ENCODE measurements around the gene SLC40A1.
A peak's percentile ranks its signal among the peaks of the same experiment; 100 is the strongest.

The SLC40A1 gene

DNA sequence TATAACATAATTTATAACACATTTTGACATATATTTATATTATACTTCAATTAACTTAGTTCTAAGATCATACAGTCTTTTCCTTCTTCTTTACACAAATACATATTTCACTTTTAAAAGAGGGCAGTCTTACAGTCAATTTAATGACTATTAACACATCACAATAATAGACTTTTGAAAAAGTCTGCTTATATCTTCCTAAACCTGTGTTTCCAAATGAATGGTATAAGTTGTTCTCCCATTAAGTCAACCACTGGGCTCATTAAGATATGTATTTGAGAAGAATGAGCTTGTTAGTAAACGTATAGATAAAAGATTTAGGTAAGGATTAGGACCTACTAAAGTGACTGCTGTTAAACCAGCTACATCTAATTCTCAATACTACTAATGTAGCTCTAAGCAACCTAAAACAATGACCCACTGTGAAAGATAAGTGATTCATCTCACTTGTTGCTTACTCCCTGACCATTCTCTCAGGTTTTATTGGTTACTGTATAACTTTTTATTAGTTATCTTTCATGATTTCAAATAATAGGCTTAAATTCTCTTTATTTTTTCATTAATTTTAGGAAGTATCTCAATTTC is 27.0 kb downstream of the SLC40A1 start:
- TF ChIP-seq, protein P1, sequence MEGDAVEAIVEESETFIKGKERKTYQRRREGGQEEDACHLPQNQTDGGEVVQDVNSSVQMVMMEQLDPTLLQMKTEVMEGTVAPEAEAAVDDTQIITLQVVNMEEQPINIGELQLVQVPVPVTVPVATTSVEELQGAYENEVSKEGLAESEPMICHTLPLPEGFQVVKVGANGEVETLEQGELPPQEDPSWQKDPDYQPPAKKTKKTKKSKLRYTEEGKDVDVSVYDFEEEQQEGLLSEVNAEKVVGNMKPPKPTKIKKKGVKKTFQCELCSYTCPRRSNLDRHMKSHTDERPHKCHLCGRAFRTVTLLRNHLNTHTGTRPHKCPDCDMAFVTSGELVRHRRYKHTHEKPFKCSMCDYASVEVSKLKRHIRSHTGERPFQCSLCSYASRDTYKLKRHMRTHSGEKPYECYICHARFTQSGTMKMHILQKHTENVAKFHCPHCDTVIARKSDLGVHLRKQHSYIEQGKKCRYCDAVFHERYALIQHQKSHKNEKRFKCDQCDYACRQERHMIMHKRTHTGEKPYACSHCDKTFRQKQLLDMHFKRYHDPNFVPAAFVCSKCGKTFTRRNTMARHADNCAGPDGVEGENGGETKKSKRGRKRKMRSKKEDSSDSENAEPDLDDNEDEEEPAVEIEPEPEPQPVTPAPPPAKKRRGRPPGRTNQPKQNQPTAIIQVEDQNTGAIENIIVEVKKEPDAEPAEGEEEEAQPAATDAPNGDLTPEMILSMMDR (IDR thresholded peaks at IDR 0.05; ENCODE audit: insufficient read depth, missing control alignments): no peak
- FAIRE-seq (no peak), DNase-seq (ENCODE audit: insufficient read length, low spot score) (no peak)

DNA sequence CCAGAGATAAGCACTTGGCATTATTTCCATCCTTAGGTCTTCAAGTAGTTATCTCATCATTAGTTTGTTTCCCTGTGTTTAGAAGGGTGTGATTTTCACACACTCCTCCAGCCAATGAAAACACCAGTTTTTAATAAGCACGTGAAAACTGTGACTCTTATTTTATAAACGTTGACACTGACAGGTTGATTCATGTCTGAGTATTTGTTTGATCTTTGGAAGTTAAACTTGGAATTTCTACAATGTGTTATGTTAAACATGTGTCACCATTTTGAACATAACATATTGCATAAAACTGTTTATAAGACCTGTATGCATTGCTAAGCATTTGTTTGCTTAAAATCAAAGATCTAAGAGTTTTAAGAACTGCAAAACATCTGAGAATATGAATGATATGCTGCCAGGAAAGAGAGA is 27.6 kb downstream of the SLC40A1 start:
- peak; percentile 29 for FAIRE-seq
- TF ChIP-seq, protein P1 (IDR thresholded peaks at IDR 0.05; ENCODE audit: insufficient read depth, missing control alignments): no peak
- DNase-seq (ENCODE audit: insufficient read length, low spot score): no peak

DNA sequence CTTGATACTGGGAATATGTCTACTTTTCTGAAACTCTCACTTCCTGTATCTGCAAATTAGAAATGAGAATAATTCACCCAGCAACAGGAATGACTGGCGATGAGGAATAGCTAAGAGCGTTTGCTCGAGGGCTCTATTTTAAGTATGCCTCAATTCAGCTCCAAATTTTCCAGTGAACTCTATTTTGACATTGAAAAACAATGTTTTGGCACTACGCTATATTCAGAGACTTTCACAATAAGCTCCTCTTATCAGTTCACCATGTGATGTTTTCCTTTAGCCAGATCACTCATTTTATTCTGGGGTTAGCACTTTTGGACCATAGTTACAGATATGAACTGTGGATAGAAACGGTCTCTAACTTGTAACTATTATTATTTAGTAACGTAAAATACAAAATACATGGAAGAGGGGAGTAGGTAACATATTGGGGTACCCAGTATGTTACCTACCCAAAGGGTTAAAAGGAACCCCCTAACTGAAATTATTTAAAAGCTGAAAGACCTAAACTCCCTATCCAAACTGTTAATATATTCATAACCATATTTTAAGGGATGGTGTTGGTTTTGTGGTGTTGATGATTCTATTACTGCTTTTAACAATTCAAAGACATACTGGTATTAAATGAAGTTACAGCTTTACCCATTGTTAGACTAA is 28.1 kb downstream of the SLC40A1 start:
- TF ChIP-seq, protein P1 (IDR thresholded peaks at IDR 0.05; ENCODE audit: insufficient read depth, missing control alignments): no peak
- no peak for DNase-seq (ENCODE audit: insufficient read length, low spot score)
- no peak for FAIRE-seq

DNA sequence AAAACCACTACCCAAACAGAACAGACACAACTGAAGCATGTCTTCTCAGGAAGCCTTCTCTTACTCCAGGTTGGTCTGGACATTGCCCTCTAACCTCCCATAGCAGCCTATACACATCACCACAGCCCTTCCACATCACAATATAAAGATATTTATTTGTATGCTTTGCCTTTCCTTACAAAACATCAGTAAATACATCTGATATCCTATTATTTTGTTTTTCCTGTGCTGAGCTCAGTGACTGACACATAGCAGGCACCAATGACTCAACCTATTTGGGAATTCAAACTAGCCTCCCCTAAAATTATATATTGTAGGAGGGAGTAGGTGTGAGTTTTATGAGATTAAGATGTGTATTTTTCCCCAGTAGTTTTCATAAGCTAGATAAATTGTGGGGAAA is 28.8 kb downstream of the SLC40A1 start:
- TF ChIP-seq, protein P1 (IDR thresholded peaks at IDR 0.05; ENCODE audit: insufficient read depth, missing control alignments): no peak
- FAIRE-seq: no peak
- no peak for DNase-seq (ENCODE audit: insufficient read length, low spot score)

DNA sequence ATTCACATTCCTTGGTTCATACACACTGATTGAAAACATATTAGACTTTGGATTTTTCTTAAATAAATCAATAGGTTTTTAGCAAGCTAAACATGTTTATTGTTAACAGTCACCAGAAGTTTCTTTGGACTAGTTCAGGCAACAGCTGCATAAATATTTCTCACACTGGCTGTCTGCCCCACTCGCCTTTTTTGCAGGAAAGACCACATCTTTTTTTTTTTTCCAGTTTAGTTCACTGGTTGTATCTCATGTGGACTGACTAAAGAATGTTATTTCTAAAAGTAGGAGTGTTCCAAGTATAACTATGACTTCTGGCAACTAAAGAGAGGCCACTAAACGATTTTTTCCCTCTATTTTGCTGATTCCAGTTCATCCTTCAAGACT is 31.1 kb downstream of the SLC40A1 start:
- DNase-seq (ENCODE audit: insufficient read length, low spot score): no peak
- TF ChIP-seq, protein P1 (IDR thresholded peaks at IDR 0.05; ENCODE audit: insufficient read depth, missing control alignments): no peak
- FAIRE-seq: no peak

DNA sequence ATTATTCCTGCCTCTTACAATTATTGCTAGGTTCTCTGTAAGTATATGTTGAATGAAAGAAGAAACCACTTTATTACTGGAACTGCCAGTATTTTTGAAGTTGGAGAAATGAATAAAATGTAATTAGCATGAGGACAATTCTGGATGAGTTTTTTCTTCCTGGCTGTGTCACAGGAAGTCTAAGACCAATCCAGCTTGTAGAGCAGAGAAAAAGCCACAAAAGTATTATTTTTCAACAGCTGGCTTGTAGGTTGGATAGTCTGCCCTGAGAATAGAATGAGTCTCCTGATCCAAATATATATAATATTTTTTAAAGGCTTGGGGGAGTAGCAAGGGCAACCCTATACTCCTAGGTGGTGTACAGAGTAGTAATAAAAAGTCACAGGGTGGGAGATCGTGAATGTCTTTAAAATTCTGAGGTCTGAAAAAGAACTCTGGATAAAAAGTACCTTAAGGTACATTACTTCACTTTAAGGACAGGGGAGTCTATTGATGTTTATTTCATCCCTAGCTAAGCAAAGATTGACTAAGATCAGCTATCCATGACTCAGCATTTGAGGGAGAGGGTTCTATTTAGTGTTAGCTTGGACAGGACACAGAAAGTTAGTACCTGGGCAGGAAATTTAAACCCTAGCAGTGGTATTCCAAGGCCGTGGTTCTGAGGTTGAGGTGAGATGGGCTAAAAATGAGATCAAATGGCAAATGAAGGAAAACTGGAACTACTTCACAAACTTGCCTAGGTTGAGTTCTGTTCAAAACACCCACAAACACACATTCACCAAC is 31.7 kb downstream of the SLC40A1 start:
- FAIRE-seq (no peak), DNase-seq (ENCODE audit: insufficient read length, low spot score) (no peak)
- TF ChIP-seq, protein P1 (IDR thresholded peaks at IDR 0.05; ENCODE audit: insufficient read depth, missing control alignments): no peak

DNA sequence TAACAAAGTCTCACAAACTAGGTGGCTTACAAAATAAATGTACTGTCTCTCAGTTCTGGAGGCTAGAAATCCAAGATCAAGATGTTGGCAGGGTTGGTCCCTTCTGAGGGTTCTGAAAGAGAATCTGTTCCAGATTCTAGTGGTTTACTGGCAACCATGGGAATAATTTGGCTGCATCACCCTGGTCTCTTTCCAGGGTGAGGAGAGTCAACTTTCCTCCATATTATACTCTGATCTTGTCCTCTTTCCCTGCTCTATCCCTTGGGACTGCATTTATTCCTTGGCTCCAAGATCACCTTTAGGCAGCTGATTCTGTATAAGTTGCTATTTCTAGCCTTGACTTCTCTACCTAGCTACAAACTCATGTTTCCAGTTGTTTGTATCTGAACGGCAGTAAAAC is 35.2 kb downstream of the SLC40A1 start:
- no peak for FAIRE-seq
- TF ChIP-seq, protein P1 (IDR thresholded peaks at IDR 0.05; ENCODE audit: insufficient read depth, missing control alignments): no peak
- no peak for DNase-seq (ENCODE audit: insufficient read length, low spot score)

Measured in D721Med (cell line).